ENCODE results near the gene PTPRM.
A peak's percentile ranks its signal among the peaks of the same experiment; 100 is the strongest.

The PTPRM gene

DNA sequence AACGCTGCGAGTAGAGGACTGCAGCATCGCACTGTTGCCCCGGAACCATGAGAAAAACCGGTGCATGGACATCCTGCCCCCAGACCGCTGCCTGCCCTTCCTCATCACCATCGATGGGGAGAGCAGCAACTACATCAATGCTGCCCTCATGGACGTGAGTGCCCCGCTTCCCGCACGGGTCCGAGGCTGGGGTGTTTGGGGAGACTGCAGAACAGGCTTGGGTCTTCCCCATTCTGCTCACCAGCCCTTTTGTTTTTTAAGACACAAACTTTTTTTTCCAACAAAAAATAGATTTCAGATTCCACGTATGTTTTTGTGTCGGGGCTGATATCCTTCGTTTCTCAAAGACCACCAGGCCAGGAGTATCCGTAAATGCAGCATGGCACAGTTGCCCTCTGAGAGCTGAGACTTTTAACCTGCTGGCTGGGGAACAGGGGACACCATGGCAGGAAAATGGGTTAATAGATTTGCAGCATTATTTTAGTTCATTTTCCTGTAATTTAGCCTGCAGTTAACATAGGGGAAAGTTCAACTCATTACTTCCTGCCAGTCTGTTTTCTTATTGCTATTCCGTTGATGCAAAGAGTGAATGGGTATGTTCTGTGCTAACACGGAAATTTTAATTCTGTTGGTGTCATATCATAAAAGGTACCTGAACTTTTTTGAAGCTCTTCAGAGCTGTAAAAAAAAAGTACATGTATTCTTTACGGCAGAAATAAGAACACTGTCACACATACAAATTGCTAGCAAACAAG lies 812.2 kb downstream of the PTPRM start:
- no peak for DNase-seq

DNA sequence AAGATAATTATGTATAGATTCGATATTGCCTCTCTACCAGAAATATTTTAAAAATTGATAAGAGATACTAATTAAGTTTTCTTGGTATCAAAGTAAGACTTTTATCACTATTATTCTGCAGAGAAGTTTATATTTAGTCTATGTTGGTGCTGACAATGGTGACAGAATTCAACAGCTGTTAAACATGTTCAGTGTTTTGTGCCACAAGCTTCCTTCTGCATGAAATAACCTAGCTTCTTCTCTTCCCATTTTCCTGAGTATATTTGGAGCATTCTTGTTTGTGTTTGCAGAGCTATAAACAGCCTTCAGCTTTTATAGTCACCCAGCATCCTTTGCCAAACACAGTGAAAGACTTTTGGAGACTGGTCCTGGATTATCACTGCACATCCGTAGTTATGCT lies 812.9 kb downstream of the PTPRM start:
- DNase-seq: no peak

DNA sequence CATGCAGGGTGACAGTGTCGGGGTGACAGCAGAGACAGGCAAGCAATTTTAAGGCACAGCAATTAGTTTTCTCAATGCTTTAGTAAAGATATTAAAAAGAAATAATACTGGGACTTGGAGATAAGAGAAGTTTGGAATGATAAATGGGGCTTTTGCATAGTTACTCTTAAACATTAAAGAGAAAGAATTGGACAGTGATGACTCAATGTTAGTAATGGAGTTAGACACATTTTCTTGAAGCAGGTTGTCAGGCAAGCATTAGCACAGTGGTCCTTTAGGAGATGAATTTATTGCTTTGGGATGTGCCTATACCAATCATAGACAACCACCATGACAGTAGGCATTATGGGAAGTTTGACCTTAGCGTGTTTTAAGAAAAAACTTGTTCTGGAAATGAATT lies 813.8 kb downstream of the PTPRM start:
- DNase-seq: no peak

DNA sequence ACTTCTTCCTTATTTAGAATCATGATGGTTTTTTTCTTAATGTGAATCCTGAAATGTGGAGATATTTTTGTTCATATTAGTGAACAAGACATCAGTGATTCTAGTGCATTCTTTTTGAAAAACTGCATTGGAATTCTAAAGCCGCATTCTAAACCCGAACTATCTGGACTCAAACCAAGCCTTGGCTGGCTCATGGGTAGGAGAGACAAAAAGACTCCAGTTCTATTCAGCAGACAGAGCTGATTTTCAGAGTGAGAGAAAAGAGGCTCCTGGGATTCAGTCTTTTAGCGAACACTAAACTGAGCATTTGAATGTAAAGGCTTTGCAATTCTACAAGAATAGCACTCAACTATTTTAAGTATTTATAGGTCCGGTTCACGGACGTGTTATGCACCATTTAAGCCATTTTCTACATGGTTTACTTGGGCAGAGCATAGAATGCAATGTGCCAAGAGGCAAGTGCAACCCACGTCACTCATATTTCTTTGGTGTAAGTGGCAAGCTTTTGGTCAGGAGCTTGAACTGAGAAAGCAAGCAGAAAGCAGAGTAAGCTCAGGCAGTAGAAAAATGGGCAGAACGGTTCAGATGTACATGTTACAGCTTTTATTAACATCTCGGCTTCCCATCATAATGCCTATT lies 814.8 kb downstream of the PTPRM start:
- peak in 15 of 58 donors; percentile 6 to 67 (median 24) for DNase-seq

DNA sequence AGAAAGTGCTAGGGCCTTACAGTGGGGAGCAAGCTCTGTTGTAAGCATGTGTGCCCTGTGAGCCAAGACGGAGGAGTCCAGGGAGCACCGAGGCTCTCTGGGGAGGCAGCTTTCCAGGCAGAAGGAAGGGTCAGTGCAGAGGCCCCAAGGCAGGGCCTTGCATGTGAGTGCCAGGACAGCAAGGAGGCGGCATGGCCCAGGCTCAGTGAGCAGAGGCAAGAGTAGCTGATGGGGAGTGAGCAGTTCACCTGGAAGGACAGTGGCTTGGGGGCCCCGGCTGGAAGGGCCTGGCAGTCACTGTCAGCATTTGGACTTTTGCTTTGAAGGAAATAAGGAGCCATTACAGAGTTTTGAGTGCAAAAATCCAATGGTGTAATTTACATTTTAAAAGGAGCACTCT lies 818.3 kb downstream of the PTPRM start:
- DNase-seq: no peak

DNA sequence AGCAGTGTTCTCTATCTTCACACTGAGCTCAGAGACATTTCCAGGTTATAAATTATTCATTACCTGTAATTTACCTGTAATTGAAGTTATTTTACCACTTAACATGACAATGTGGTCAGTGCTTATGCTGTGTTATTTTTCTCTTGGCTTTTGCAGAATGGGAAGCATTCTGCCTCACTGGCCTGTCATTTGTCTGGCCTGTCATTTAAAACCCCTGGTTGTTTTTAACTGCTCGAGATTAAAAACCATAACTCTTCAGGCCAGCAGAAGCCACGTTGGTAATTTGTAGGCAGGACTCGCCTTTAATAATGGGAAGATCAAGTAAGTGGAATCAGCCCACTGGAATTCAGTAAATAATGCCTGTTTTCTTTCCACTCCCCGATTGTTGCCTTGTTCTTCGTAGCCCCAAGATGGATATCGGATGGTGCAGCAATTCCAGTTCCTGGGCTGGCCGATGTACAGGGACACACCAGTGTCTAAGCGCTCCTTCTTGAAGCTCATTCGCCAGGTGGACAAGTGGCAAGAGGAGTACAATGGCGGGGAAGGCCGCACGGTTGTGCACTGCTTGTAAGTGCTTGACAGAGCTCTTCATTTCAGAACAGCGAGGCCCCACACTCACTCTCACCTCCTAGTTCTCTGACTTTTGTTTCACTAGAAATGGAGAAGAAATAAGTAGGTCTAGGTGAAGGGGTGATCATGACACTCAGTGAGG lies 819.7 kb downstream of the PTPRM start:
- no peak for DNase-seq

DNA sequence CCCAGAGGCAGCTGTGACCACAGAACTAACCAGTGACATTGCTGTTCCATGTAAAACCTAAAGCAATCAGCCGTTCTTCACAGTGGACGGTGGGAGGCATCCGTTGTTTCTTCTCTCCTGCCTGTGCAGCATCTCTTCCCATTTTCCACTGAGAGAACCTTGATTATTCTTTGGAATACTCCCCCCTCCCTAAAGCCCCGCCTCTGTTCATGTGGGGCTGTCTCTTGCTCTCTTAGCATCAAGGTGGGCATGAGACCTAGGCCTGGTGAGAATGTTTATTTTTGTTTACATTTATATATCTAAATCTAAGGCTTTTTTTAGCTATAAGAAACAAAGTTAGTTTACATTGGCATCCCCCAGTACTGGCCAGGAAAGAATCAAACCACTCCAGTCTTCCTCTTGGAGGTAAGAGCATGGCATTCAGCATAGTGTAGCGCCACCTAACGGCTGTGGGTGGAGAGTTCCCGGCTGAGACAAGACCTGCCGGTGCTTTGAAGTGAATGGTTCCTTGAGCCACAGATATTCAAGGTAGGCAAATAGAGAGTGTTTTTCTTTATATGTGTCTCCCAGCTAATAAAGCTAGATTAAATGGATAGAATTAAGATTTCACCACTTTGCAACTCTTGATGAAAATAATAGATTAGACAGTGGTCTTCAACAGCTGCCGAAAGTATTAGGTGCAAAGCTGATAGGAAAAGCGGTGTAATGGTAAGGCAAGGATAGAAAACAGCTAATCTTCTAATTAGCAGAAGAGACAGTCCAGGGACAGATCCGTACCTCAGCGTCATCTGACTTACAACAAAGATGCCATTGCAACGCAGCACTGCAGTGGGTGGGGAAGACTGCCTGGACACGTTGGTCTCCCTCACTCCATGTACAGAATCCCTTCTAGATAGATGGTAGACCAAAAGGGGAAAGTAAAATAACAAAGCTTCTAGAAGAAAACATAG lies 822.5 kb downstream of the PTPRM start:
- DNase-seq: peak in 43 of 58 donors; percentile 3 to 74 (median 35)

DNA sequence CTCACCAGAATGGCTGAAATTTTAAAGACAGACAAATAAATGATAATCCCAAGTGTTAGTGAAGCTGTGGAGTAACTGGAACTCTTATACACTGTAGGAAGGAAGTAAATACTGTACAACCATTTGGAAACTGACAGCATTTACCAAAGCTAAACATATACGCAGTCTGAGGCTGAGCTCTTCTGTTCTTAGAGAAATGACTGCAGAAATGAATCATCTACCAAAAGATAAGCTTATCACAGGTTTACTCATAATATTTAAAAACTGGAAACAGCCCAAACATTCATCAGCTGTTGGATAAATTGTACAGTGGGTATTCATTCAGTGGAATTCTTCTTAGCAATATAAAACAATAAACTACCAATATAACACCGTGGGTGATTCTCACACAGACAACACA lies 824.0 kb downstream of the PTPRM start:
- no peak for DNase-seq

DNA sequence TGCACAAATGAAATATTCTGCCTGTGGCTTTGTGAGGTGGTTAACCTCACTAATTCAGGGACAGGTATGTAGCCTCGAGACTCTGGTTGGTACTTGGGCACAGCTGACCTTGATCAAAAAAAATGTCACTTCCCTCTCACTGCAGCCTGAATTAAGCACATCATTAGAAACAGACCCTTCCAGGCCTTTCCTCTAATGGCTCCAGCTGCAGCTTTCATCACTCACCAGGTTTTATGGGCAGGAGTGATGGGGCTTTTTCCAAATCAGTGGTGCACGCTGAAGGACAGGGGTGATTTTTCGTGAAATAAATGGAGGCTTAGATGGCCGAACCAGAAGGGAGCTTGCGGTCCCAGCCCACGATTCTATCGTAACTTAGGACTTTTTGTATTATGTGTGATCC lies 829.1 kb downstream of the PTPRM start:
- DNase-seq: no peak

DNA sequence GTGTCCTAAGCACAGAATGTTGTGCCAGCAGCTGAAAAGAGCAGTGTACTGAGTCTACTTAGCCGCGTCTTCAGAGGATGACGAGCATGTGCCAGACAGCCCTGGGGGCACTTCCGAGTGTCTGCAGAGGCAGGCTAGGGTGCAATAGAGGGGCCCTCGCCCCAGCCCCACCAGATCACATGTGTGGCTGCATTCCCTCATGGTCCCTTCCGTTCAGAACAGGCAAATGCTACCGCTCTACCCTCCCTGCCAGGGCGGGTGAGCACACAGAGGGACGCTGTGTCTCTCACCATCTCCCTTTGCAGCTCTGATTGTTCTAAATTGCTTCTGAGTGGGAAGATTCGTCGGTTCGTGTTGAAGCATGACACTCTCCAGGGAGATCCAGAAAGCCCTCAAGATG lies 829.9 kb downstream of the PTPRM start:
- DNase-seq: peak in 2 of 58 donors; percentile 17 to 28

DNA sequence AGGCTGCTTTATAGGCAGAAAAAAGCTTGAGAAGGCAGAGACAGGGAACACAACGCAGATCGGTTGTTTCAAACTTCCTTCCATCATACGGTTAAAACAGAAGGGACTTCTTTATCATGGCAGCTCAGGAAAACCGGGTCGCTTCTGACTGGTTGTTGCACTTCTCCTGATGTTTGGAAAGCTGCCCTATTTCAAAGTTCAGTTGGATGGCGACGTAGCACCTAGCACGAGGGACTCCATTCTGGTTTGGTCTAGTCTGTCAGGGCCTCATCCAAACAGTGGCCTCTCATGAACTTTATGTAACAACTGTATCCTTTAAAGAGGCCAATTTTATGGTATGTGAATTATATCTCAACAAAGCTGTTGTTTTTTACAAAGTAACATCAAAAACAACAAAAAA lies 832.0 kb downstream of the PTPRM start:
- DNase-seq: no peak

DNA sequence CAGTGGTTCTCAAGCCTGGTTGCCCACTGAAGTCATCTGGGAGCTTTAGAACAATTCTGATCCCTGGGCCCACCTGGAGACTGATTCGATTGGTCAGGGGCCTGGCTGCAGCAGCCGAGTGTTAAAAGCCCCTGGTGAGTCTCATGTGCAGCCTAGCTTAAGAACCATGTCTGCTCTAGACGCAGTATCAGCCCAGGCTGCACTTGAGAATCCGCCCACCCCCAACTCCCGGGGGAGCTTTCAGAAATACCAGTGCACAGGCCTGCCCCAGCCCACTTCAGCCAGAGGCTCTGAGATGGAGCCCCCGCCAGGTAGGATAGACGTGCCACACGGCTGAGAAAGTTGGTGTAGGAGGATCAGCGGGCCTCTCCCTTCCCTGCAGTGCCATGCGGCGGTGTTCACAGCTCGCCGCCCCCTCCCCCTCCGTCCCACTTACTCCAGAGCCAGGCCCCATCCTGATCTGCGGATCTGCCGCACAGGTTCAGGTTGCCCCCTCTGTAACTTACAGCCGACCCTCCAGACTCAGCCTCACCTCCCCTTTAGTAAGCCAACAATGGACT lies 833.2 kb downstream of the PTPRM start:
- DNase-seq: no peak

DNA sequence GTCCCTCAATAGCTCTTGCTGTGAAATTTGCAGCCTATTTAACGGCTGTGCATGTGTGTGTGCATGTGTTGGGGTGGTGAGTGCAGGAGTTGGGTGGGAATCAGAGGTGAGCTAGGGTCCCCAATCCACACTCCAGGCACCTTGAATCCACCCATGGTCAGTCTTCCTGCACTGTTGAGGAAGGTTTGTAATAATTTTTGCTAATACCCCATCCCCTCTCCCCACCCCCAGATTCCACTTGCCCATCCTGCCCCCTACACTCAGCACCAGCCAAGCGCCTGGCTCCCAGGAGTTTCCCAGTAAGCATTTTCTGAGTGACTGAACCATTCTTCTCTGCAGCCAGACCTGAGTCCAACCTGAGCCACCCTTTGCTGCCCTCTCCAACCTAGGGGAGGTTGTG lies 833.7 kb downstream of the PTPRM start:
- no peak for DNase-seq

DNA sequence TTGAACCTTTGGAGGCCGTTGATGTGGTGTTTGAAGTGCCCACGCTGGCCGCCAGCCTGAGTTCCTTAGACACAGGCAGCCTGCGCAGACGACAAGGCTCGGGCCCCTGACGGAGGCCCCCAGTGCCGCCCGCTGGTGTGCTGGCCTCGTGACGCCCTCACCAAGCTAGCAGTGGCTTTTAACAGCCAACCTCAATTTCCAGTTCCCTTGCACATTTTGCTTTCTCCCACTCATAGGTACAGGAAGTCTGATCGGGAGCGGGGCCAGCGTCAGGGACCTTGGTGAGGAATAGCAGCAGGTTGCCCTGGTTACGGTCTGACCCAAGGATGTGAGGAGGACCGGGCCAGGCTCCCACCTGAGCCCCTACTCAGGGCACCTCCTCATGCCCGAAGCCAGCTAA lies 834.5 kb downstream of the PTPRM start:
- no peak for DNase-seq

DNA sequence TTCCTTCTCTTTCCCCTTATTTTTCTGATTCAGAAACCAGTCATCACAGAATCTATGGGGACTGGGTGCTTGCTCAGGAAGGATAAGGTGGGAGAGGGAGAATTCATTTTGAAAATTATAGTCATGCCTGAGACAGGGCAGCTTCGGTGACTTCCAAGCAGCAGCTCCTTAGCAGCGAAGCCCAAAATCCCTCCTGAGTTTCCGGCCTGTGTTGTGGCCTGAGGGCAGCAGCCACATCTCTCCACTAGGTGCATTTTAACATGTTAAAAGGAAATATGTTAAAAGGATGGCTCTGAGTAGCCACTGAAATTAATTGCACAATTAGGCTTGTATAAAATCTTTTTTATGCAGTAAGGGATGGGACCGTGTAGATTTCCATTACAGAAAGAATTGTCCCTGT lies 835.1 kb downstream of the PTPRM start:
- DNase-seq: no peak

DNA sequence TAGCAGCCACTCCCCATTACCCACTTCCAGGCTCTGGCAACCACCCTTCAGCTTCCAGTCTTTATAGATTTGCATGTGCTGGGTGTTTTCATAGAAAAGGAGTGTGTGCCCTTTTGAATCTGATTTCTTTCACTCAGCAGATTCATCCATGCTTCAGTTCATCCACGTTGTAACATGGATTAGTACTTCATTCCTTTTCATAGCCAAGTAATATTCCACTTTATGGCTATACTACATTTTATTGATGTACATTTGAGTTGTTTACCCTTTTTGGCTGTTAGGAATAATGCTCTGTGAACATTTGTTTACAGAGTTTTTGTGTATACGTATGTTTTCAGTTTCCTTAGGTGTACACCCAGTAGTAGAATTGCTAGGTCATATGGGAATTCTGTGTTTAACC lies 836.6 kb downstream of the PTPRM start:
- DNase-seq: no peak

DNA sequence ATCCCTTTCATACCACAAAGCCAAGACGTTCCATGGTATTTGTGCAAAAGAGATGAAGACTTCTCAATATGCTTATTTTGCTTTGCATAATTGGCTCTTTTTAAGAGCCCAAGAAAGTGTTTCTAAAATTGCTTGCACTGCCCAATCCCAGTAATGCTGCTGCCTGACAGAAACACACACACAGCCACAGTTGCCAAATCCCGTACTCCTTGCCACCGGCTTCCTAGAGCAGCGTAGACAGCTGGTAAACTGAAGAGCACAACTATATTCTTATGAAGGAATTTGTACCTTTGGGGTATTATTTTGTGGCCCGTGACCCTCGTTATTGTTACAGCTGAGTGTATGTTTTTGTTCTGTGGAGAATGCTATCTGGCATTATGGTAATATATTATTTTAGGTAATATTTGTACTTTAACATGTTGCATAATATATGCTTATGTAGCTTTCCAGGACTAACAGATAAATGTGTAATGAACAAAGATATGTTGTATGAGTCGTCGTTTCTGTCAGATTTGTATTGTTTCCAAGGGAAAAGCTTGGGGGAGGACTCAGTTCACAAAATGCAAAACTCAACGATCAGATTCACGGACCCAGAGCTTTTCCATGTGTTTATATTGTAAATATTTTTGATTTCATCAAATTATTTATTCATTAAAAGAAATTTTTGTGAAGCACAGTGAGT lies 839.2 kb downstream of the PTPRM start:
- DNase-seq: peak in 4 of 58 donors; percentile 3 to 21 (median 6)

DNA sequence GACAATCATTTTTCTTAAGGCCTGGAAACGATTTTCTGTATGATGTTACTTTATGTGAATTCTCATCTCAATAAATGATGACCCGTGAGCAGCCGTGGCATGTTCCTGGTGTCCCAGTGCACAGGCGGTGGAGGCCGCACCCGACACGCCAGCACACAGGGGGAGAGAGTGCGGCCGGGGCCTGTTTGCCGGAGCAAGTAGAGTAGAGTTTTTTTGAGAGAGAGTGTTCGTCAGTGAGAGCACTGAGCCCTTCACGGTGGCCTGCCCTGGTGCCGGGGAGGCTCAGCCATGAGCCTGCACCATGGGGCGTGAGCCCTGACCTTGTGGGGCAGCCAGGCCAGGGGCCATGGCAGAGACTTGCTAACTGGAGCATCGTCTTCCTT lies 839.7 kb downstream of the PTPRM start:
- no peak for DNase-seq

DNA sequence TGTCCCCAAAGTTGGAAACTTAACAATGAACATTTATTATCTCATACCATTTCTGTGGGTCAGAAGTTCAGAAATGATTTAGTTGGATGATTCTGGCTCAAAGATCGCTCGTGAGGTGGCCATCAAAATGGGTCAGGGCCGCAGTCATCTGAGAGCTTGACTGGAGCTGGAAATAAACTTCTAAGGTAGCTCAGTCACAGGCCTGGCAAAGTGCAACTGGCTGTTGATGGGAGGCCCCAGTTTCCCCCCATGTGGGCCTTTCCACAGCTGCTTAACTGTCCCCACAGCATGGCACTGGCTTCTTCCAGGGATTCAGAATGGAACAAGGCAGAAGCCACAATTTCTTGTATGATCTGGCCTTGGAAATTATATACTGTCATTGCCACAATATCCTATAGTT lies 842.0 kb downstream of the PTPRM start:
- DNase-seq: no peak

DNA sequence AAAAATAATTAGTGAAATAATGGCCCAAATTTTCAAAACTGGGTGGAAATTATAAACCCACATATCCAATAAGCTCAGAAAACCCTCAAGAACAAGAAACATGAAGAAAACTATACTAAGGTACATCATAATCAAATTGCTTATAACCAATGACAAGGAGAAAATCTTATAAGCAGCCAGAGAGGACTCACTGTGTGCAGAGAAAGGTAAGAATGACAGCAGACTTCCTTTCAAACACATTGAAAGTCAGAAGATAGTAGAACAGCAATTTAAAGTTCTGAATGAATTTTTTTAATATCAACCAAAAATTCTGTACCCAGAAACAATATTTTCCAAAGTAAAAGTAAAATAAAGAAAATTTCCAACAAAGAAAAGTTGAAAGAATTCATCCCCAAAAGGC lies 844.4 kb downstream of the PTPRM start:
- no peak for DNase-seq

DNA sequence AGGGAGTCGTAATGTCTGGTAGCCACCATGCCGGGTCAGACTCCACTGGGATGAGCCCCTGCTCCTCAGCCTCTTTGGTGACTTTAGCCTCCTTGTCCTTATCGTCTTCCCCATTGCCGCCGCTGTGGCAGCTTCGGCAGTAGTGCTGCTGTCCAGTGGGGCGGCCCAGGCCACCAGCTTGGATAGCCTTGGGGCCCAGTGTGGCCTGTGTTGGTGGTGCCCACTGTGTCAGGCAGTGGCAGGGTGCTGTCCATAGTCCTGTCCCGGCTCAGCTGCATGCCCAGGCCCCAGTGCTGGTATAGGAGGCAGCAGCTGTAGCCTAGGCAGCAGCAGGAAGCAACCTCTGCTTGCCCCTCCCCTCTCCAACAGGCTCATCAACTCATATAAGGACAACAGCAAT lies 845.0 kb downstream of the PTPRM start:
- no peak for DNase-seq

Data from anterior cingulate cortex (tissue), 58 donors.